ENCODE results near the gene RASAL2.

- TF ChIP-seq CTCF (conservative IDR thresholded peaks at IDR 0.05 in 1 of 2, IDR thresholded peaks at IDR 0.05 in 1 of 2; ENCODE audit: extremely low read depth in 1 of 2, insufficient read depth in 1 of 2, low read depth in 1 of 2, low read length in 2 of 2) (no peak), EZH2 (IDR thresholded peaks at IDR 0.05; ENCODE audit: borderline replicate concordance, low read length) (no peak)
Observed at GRCh38 chr1:178345238-178345637, 251.3 kb downstream of the RASAL2 start.

Measured in mammary epithelial cell (primary cell).